Panc1 (cell line): ENCODE data around the gene STK10. TPM values are rescaled to one million over a fixed set of nuclear protein-coding genes. Genes with fewer than 3 reads are reported as not detected.

ENCODE experiments used
- ATAC-seq: fragments of 200-7000 bp; cut with Tn5 transposase; 2 replicates; pipeline ENCODE4 v1.9.1; 2020; ENCODE audit warnings: mild to moderate bottlenecking, moderate library complexity
- BruUV-seq: library from RNA; stranded (reverse); fragments of 400-500 nt; replicated peaks from 2 replicates; lab custom pipeline; 2021; lab: Mats Ljungman, UMichigan
- CTCF ChIA-PET: fragments of 300-600 bp; sonication (Branson Sonifier 250); formaldehyde crosslinking; loops from one replicate; lab custom pipeline; 2022; ENCODE audit warnings: antibody characterized with exemption; lab: Charles Lee
- POLR2A ChIA-PET: fragments of 300-600 bp; sonication (Branson Sonifier 250); formaldehyde crosslinking; loops from one replicate; lab custom pipeline; 2022; ENCODE audit warnings: antibody characterized with exemption; lab: Charles Lee
- DNase-seq: peaks from one replicate; pipeline ENCODE4 v3.0.0-alpha.2; 2010; ENCODE audit warnings: low read depth, low spot score
- H3K27ac ChIP-seq: 2 replicates; pipeline ENCODE4 v1.5.1; 2011; ENCODE audit warnings: mild to moderate bottlenecking, low read length, inconsistent platforms
- H3K27me3 ChIP-seq: fragments of 200-500 bp; sonication (Bioruptor generic); 2 replicates; pipeline ENCODE4 v1.6.0; 2014; ENCODE audit warnings: low read length, inconsistent platforms; ENCODE audit not compliant: control insufficient read depth, insufficient read depth
- H3K36me3 ChIP-seq: fragments of 200-500 bp; sonication (Bioruptor generic); 2 replicates; pipeline ENCODE4 v1.5.1; 2014; ENCODE audit warnings: inconsistent platforms, mild to moderate bottlenecking, low read length, moderate library complexity; ENCODE audit not compliant: control insufficient read depth, insufficient read depth
- H3K4me1 ChIP-seq: 2 replicates; pipeline ENCODE4 v1.5.1; 2011; ENCODE audit warnings: inconsistent platforms, mild to moderate bottlenecking, low read length, moderate library complexity; ENCODE audit not compliant: control insufficient read depth, insufficient read depth
- H3K4me3 ChIP-seq, 2 experiments: 2 replicates each; pipeline ENCODE4 v1.5.1; 2011 to 2012; ENCODE audit warnings: low read depth in 2 of 2, low read length in 2 of 2, mild to moderate bottlenecking in 2 of 2, inconsistent platforms in 1 of 2, moderate library complexity in 1 of 2
- H3K9me3 ChIP-seq: fragments of 200-500 bp; sonication (Bioruptor generic); 2 replicates; pipeline ENCODE4 v1.5.1; 2014; ENCODE audit warnings: low read depth, mild to moderate bottlenecking, inconsistent platforms, low read length, moderate library complexity; ENCODE audit not compliant: control insufficient read depth, insufficient read depth
- POLR2AphosphoS5 ChIP-seq: IDR thresholded peaks from 2 replicates; pipeline ENCODE4 v1.6.1; 2012; ENCODE audit warnings: mild to moderate bottlenecking, low read depth, low read length, moderate library complexity
- SIN3A ChIP-seq: IDR thresholded peaks from 2 replicates; pipeline ENCODE4 v1.6.1; 2012; ENCODE audit warnings: low read depth, mild to moderate bottlenecking, low read length, moderate library complexity, borderline replicate concordance; ENCODE audit not compliant: insufficient read depth
- TCF7L2 ChIP-seq: IDR thresholded peaks from 2 replicates; pipeline ENCODE4 v1.6.1; 2011; ENCODE audit warnings: mild to moderate bottlenecking, low read depth, low read length, inconsistent platforms
- in situ Hi-C: cut with HindIII; loops from 2 replicates; pipeline ENCODE4 v1.10.0; 2016; ENCODE audit warnings: low sequenced_read_pairs, low pct_unique_long_range_greater_than_20kb
- intact Hi-C: fragments of 100-400 bp; cut with micrococcal nuclease; formaldehyde crosslinking; loops from one replicate; pipeline ENCODE4 v1.10.0; 2022; ENCODE audit not compliant: unreplicated experiment
- total RNA-seq: library from RNA; stranded (reverse); gene quantifications from one replicate; pipeline ENCODE4 v1.2.1, GENCODE V29; 2021; ENCODE audit not compliant: unreplicated experiment
- TF ChIP-seq, protein P1 (sequence below): fragments of 450-650 bp; IDR thresholded peaks from 2 replicates; pipeline ENCODE4 v1.5.1; 2017; ENCODE audit warnings: mild to moderate bottlenecking
- TF ChIP-seq, protein P2 (sequence below), 2 experiments: IDR thresholded peaks; 2 replicates each; pipeline ENCODE4 v1.6.1; 2011 to 2012; ENCODE audit warnings: low read depth in 2 of 2, control low read depth in 1 of 2, low read length in 1 of 2, mild to moderate bottlenecking in 1 of 2, moderate library complexity in 1 of 2; ENCODE audit not compliant: insufficient read depth in 1 of 2

The STK10 gene
- total RNA-seq, 1 experiment from 2014 or later, result 34.9 TPM

DNA sequence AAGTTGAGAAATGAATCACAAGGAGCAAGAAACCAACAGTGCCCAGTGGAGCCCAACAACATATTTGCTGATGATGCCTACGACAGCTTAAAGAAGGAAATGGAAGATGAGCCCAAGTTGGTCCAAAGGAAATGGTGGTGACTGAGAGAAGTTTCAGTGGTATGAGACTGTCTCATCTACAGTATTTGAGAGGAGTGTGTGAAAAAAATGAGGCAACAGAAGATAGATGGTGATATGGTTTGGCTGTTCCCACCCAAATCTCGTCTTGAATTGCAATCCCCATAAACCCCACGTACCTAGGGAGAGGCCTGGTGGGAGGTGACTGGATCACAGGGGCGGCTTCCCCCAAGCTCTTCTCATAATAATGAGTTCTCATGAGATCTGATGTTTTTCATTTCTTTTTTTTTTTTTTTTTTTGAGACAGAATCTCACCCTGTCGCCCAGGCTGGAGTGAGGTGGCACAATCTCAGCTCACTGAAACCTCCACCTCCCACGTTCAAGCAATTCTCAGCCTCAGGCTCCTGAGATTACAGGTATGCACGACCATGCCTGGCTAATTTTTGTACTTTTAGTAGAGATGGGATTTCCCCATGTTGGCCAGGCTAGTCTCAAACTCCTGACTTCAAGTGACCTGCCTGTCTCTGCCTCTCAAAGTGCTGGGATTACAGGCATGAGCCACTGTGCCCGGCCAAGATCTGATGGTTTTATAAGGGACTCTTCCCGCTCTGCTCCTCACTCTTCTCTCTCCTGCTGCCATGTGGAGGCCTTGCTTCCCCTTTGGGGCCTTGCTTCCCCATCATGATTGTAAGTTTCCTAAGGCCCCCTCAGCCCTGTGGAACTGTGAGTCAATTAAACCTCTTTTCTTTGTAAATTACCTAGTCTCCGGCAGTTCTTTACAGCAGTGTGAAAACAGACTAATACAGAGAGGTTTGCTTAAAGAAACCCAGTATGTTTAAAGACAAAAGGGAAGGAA lies 36.2 kb upstream of the STK10 start:
- H3K9me3 ChIP-seq, result no peaks in the 10 kb centered on the region
- H3K4me3 ChIP-seq, result no peak overlapping the region
- DNase-seq, result no peak
- TF ChIP-seq, protein P1, sequence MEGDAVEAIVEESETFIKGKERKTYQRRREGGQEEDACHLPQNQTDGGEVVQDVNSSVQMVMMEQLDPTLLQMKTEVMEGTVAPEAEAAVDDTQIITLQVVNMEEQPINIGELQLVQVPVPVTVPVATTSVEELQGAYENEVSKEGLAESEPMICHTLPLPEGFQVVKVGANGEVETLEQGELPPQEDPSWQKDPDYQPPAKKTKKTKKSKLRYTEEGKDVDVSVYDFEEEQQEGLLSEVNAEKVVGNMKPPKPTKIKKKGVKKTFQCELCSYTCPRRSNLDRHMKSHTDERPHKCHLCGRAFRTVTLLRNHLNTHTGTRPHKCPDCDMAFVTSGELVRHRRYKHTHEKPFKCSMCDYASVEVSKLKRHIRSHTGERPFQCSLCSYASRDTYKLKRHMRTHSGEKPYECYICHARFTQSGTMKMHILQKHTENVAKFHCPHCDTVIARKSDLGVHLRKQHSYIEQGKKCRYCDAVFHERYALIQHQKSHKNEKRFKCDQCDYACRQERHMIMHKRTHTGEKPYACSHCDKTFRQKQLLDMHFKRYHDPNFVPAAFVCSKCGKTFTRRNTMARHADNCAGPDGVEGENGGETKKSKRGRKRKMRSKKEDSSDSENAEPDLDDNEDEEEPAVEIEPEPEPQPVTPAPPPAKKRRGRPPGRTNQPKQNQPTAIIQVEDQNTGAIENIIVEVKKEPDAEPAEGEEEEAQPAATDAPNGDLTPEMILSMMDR, result no peak
- TF ChIP-seq TCF7L2, result no peak
- TF ChIP-seq POLR2AphosphoS5, result no peak
- no peak for TF ChIP-seq SIN3A
- TF ChIP-seq, protein P2, sequence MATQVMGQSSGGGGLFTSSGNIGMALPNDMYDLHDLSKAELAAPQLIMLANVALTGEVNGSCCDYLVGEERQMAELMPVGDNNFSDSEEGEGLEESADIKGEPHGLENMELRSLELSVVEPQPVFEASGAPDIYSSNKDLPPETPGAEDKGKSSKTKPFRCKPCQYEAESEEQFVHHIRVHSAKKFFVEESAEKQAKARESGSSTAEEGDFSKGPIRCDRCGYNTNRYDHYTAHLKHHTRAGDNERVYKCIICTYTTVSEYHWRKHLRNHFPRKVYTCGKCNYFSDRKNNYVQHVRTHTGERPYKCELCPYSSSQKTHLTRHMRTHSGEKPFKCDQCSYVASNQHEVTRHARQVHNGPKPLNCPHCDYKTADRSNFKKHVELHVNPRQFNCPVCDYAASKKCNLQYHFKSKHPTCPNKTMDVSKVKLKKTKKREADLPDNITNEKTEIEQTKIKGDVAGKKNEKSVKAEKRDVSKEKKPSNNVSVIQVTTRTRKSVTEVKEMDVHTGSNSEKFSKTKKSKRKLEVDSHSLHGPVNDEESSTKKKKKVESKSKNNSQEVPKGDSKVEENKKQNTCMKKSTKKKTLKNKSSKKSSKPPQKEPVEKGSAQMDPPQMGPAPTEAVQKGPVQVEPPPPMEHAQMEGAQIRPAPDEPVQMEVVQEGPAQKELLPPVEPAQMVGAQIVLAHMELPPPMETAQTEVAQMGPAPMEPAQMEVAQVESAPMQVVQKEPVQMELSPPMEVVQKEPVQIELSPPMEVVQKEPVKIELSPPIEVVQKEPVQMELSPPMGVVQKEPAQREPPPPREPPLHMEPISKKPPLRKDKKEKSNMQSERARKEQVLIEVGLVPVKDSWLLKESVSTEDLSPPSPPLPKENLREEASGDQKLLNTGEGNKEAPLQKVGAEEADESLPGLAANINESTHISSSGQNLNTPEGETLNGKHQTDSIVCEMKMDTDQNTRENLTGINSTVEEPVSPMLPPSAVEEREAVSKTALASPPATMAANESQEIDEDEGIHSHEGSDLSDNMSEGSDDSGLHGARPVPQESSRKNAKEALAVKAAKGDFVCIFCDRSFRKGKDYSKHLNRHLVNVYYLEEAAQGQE (IDR thresholded peaks at IDR 0.05; ENCODE audit: insufficient read depth in 1 of 2, low read depth in 2 of 2, low read length in 1 of 2), result no peak
- in situ Hi-C loops, result no loop called here
- CTCF ChIA-PET, result interaction anchor here (0.6 kb wide), 1 partner anchor 70 kb away, joined by 3 read pairs; no protein-coding TSS in a partner anchor
- POLR2A ChIA-PET, result no interaction called here
- intact Hi-C loops, result no loop called here
- no peaks in the 10 kb centered on the region for H3K4me1 ChIP-seq
- ATAC-seq, result no peak
- H3K36me3 ChIP-seq, result no peaks in the 10 kb centered on the region; the same call in 1 of the 2 replicates
- no TSS peak for BruUV-seq
- H3K27me3 ChIP-seq, result no peaks in the 10 kb centered on the region
- H3K27ac ChIP-seq, result no peak overlapping the region

DNA sequence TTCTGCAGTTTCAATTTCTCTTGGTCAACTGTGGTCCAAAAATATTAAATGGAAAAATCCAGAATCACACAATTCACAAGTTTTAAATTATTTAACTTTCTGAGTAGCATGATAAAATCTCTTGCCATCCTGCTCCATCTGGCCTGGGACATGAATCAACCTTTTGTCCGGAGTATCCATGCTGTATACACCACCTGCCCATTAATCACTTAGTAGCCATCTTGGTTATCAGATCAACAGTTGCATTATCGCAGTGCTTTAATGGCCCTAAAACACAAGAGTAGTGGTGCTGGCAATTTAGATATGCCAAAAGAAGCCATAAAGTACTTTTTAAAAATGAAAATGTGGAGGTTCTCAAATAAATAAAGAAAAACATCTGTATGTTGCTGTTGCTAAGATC lies 31.3 kb upstream of the STK10 start:
- Histone ChIP-seq H3K4me1 (no peaks in the 10 kb centered on the region), H3K27me3 (no peaks in the 10 kb centered on the region), H3K27ac (no peak overlapping the region), H3K36me3 (no peaks in the 10 kb centered on the region), H3K9me3 (no peaks in the 10 kb centered on the region), H3K4me3 (no peak overlapping the region)
- no peak for DNase-seq
- no peak for TF ChIP-seq TCF7L2
- TF ChIP-seq, protein P2 (IDR thresholded peaks at IDR 0.05; ENCODE audit: insufficient read depth in 1 of 2, low read depth in 2 of 2, low read length in 1 of 2), result no peak
- TF ChIP-seq, protein P1, result no peak
- CTCF ChIA-PET, result interaction anchor here (0.7 kb wide), 1 partner anchor 152 kb away, joined by 7 read pairs; no protein-coding TSS in a partner anchor
- intact Hi-C loops, result no loop called here
- no peak for ATAC-seq
- POLR2A ChIA-PET, result no interaction called here
- no TSS peak for BruUV-seq
- in situ Hi-C loops, result no loop called here
